OCI-LY7 (cell line): ENCODE results near the gene DENND2A. TPM values are rescaled to one million over a fixed set of nuclear protein-coding genes. Genes with fewer than 3 reads are reported as not detected.
"Not testable (repeated sequence)": the region's sequence is repeated elsewhere in the genome, so short reads cannot be mapped to it uniquely, and the experiment has no call there.

Source experiments
- BruUV-seq: library from RNA; stranded (reverse); fragments of 400-500 nt; replicated peaks from 2 replicates; lab custom pipeline; 2021; lab: Mats Ljungman, UMichigan
- CTCF ChIA-PET: fragments of 300-600 bp; sonication (Branson Sonifier 250); formaldehyde crosslinking; loops from one replicate; lab custom pipeline; 2022; ENCODE audit warnings: antibody characterized with exemption; ENCODE audit not compliant: unreplicated experiment; lab: Charles Lee
- POLR2A ChIA-PET: fragments of 300-600 bp; sonication (Branson Sonifier 250); formaldehyde crosslinking; loops from one replicate; lab custom pipeline; 2022; ENCODE audit warnings: antibody characterized with exemption; lab: Charles Lee
- DNase-seq: peaks from one replicate; pipeline ENCODE4 v3.0.0-alpha.2; 2015; ENCODE audit warnings: low spot score
- H2AFZ ChIP-seq: fragments of 200-600 bp; sonication (generic), shearing (Covaris generic); 2 replicates; pipeline ENCODE4 v1.6.1; 2014; ENCODE audit warnings: mild to moderate bottlenecking, antibody characterized with exemption, low read length, moderate library complexity
- H3K27ac ChIP-seq: fragments of 200-600 bp; sonication (generic); 2 replicates; pipeline ENCODE4 v1.5.1; 2014; ENCODE audit warnings: mixed run types, low read depth, mild to moderate bottlenecking, moderate library complexity, low read length, inconsistent platforms; ENCODE audit not compliant: poor library complexity, severe bottlenecking
- H3K36me3 ChIP-seq: fragments of 200-600 bp; sonication (generic); 2 replicates; pipeline ENCODE4 v1.6.1; 2014; ENCODE audit warnings: mild to moderate bottlenecking, antibody characterized with exemption, low read length, moderate library complexity, mixed read lengths; ENCODE audit not compliant: insufficient read depth
- H3K4me1 ChIP-seq: fragments of 200-600 bp; sonication (generic); 2 replicates; pipeline ENCODE4 v1.5.1; 2014; ENCODE audit warnings: mild to moderate bottlenecking, low read length; ENCODE audit not compliant: insufficient read depth, poor library complexity, severe bottlenecking
- H3K4me2 ChIP-seq: fragments of 200-600 bp; sonication (generic); 2 replicates; pipeline ENCODE4 v1.6.1; 2014; ENCODE audit warnings: mild to moderate bottlenecking, low read length
- H3K4me3 ChIP-seq: fragments of 200-600 bp; sonication (generic); 2 replicates; pipeline ENCODE4 v1.5.1; 2014; ENCODE audit warnings: mild to moderate bottlenecking, low read depth, low read length; ENCODE audit not compliant: poor library complexity, severe bottlenecking
- H3K79me2 ChIP-seq: fragments of 200-600 bp; sonication (generic); 2 replicates; pipeline ENCODE4 v1.6.1; 2016; ENCODE audit warnings: low read depth, mild to moderate bottlenecking, low read length, moderate library complexity, mixed read lengths; ENCODE audit not compliant: insufficient read depth
- H3K9me2 ChIP-seq: fragments of 200-600 bp; sonication (generic); 2 replicates; pipeline ENCODE4 v1.6.1; 2016; ENCODE audit warnings: mild to moderate bottlenecking, low read length, mixed read lengths; ENCODE audit not compliant: insufficient read depth
- H3K9me3 ChIP-seq: fragments of 200-600 bp; sonication (generic); 2 replicates; pipeline ENCODE4 v1.6.1; 2014; ENCODE audit warnings: mild to moderate bottlenecking, mixed run types, low read length, mixed read lengths
- H4K20me1 ChIP-seq: fragments of 200-600 bp; sonication (generic); 2 replicates; pipeline ENCODE4 v1.6.1; 2014; ENCODE audit warnings: mild to moderate bottlenecking, antibody characterized with exemption, low read length, moderate library complexity, mixed read lengths; ENCODE audit not compliant: insufficient read depth
- EZH2phosphoT487 ChIP-seq: fragments of 200-600 bp; sonication (generic); IDR thresholded peaks from 2 replicates; pipeline ENCODE4 v1.6.1; 2018; ENCODE audit warnings: low read depth, borderline replicate concordance, mild to moderate bottlenecking, mixed run types, antibody characterized with exemption, low read length, moderate library complexity, mixed read lengths
- intact Hi-C: fragments of 100-400 bp; cut with micrococcal nuclease; formaldehyde crosslinking; loops from one replicate; pipeline ENCODE4 v1.10.0; 2022; ENCODE audit not compliant: unreplicated experiment
- total RNA-seq, 2 experiments: library from RNA; depleted of rRNA in 1 of 2; stranded (reverse); fragments of >200 nt in 1 of 2; shearing (Covaris generic) in 1 of 2; gene quantifications; 2 replicates each; pipeline ENCODE4 v1.2.3, GENCODE V29; 2014 to 2022
- TF ChIP-seq, protein P1 (sequence below): fragments of 200-600 bp; sonication (generic); conservative IDR thresholded peaks from 2 replicates; pipeline ENCODE4 v1.5.1; 2014; ENCODE audit warnings: mild to moderate bottlenecking, antibody characterized with exemption, low read length, moderate library complexity, mixed read lengths

DENND2A gene
- total RNA-seq, 2 experiments from 2014 or later: 0.13 to 0.35 TPM

DNA sequence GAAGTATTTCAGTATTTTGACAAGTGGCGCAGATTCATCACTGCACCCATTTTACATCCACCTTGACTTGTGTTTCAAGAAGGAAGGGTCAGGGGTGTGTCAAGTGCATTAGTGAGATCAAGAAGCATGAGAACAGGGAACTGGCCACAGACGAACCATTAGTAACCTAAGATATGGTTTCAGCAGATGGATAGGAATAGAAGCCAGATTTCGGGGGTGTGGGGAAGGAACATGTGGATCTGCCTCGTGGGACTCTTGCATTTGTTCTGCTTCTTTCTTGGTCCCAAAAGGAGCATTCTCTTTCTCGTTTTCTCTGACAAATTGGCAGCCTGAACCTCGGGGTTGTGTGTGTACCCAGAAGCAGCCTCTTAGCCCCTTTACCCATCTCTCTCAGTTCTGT, 9.6 kb downstream of the DENND2A start:
- Histone ChIP-seq H2AFZ (no peak overlapping the region), H3K9me3 (no peaks in the 10 kb centered on the region), H3K79me2 (no peaks in the 10 kb centered on the region), H3K4me1 (no peaks in the 10 kb centered on the region), H4K20me1 (no peaks in the 10 kb centered on the region), H3K36me3 (no peaks in the 10 kb centered on the region), H3K4me3 (no peak overlapping the region), H3K4me2 (no peak overlapping the region), H3K9me2 (no peaks in the 10 kb centered on the region), H3K27ac (no peak overlapping the region)
- ChIA-PET CTCF (no interaction called here), POLR2A (no interaction called here)
- TF ChIP-seq, protein P1, sequence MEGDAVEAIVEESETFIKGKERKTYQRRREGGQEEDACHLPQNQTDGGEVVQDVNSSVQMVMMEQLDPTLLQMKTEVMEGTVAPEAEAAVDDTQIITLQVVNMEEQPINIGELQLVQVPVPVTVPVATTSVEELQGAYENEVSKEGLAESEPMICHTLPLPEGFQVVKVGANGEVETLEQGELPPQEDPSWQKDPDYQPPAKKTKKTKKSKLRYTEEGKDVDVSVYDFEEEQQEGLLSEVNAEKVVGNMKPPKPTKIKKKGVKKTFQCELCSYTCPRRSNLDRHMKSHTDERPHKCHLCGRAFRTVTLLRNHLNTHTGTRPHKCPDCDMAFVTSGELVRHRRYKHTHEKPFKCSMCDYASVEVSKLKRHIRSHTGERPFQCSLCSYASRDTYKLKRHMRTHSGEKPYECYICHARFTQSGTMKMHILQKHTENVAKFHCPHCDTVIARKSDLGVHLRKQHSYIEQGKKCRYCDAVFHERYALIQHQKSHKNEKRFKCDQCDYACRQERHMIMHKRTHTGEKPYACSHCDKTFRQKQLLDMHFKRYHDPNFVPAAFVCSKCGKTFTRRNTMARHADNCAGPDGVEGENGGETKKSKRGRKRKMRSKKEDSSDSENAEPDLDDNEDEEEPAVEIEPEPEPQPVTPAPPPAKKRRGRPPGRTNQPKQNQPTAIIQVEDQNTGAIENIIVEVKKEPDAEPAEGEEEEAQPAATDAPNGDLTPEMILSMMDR: no peak
- TF ChIP-seq EZH2phosphoT487: no peak
- DNase-seq: no peak
- no TSS peak for BruUV-seq
- intact Hi-C loops: no loop called here

- Histone ChIP-seq H3K36me3 (no peaks in the 10 kb centered on the region), H2AFZ (no peak overlapping the region), H3K4me3 (no peak overlapping the region), H3K27ac (no peak overlapping the region), H3K9me3 (no peaks in the 10 kb centered on the region), H3K79me2 (no peaks in the 10 kb centered on the region), H3K4me2 (no peak overlapping the region), H4K20me1 (no peaks in the 10 kb centered on the region), H3K9me2 (no peaks in the 10 kb centered on the region), H3K4me1 (no peaks in the 10 kb centered on the region)
- intact Hi-C loops: no loop called here
- no peak for DNase-seq
- CTCF ChIA-PET: no interaction called here
- POLR2A ChIA-PET: no interaction called here
- BruUV-seq: no TSS peak
- TF ChIP-seq, protein P1: no peak
- TF ChIP-seq EZH2phosphoT487: no peak
These were observed 14.4 kb downstream of the DENND2A start for GRCh38 chr7:140625908-140626868.

DNA sequence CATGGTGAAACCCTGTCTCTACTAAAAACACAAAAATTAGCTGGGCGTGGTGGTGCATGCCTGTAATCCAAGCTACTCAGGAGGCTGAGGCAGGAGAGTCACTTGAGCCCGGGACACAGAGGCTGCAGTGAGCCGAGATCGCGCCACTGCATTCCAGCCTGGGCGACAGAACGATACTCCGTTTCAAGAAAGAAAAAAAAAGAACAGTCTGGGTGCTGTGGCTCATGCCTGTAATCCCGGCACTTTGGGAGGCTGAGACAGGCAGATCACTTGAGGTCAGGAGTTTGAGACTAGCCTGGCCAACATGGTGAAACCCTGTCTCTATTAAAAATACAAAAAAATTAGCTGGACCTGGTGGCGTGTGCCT, 15.4 kb downstream of the DENND2A start:
- H3K79me2 ChIP-seq, H2AFZ ChIP-seq, H3K4me3 ChIP-seq, H3K9me3 ChIP-seq, BruUV-seq, H3K36me3 ChIP-seq, CTCF ChIA-PET, DNase-seq, H3K9me2 ChIP-seq, H3K4me2 ChIP-seq, H3K4me1 ChIP-seq, intact Hi-C loops, H4K20me1 ChIP-seq, H3K27ac ChIP-seq: not testable (repeated sequence)
- POLR2A ChIA-PET: interaction anchor here (0.7 kb wide), 1 partner anchor 91 kb away, joined by 4 read pairs; no protein-coding TSS in a partner anchor
